CD4-positive, alpha-beta T cell treated with Interleukin-21 for 1 hour (primary cell): ENCODE data around the gene GRAMD1B.

Source experiments
- DNase-seq: peaks from one replicate; pipeline ENCODE4 v3.0.0-alpha.2; 2020

GRAMD1B gene

DNA sequence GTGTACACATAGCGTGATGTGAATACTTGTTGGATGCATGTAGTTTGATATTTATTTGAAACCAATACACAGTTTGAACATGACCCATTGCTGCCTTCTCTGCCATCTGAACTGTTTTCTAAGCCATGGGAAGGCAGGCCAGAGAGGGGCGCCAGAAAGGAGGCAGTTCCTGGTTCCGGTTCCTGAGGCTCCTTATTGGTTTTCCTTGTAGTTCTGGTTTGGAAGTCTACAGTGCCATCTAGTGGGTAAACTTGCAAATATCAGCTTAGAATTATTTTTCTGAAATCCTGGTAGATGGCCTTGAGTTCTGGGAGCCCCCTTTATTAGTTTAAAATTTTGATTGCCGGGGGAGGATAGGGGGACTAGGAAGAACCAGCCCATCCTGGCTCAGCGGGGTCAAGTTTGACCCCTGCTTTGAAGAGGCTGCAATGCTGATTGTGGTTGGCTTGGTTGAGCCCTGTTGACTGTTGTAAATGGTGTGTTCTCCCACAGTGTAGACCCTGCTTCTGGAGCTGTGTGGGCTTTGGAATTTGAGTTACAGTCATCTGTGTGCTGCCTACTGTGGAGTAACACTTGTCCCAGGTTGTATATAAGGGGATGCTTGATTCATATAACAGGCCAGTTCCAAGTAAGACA, 48.4 kb downstream of the GRAMD1B start:
- peak; percentile 67 for DNase-seq

- DNase-seq = no peak
Measured at GRCh38 chr11:123479048-123479837, 49.2 kb downstream of the GRAMD1B start.

- no peak for DNase-seq
Measured at GRCh38 chr11:123480290-123480815, 50.3 kb downstream of the GRAMD1B start.

DNA sequence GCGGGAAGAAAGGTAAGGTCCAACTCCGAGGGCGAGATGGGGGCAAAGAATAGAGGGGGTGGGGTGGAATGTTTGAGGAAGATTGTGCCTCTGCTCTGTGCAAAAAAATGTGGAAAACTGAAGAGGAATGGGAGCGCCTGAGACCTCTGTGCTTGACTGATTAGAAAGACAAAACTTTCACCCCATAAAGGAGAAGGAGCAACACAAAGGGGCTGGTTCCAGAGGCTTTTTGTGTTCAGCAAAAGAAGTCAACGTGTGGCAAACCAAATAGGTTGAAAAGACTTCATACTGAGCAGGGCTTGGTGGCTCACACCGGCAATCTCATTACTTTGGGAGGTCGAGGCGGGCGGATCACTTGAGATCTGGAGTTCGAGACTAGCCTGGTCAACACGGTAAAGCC, 50.8 kb downstream of the GRAMD1B start:
- DNase-seq = no peak

DNA sequence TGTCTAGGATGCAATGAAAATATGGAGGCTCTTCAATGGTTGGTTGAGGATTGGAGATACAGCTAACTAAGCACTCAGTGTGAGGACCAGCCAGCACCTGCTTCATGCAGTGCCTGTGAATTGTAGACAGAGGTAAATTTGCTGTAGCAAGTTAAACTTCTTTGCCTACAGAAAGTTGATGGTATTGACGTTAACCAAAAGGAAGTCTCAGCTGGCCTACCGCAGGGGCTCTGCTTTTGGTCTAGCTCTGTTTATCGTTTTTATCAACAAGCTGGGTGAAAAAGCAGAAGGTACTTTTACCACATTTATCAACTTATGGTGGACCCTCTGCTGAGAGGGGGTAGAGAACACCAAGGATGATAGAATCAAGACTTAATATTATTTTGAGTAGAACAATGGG, 51.6 kb downstream of the GRAMD1B start:
- DNase-seq = no peak

DNA sequence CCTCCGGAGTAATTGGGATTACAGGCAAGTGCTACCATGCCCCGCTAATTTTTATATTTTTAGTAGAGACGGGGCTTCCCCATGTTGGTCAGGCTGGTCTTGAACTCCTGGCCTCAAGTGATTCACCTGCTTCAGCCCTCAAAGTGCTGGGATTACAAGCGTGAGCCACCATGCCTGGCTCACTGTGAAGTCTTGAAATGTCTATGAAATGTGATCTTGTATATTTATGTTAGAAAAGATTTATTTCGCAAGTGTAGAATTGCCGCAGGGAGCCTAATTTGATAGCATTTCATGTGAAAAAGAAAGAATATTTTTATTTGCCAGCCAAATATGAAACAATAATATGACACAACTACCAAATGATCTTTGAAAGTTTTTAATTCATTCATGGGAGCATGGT, 52.1 kb downstream of the GRAMD1B start:
- DNase-seq = no peak

- DNase-seq = no peak
Measured at GRCh38 chr11:123483058-123483457, 53.0 kb downstream of the GRAMD1B start.

- no peak for DNase-seq
Measured at GRCh38 chr11:123483466-123483865, 53.4 kb downstream of the GRAMD1B start.

DNA sequence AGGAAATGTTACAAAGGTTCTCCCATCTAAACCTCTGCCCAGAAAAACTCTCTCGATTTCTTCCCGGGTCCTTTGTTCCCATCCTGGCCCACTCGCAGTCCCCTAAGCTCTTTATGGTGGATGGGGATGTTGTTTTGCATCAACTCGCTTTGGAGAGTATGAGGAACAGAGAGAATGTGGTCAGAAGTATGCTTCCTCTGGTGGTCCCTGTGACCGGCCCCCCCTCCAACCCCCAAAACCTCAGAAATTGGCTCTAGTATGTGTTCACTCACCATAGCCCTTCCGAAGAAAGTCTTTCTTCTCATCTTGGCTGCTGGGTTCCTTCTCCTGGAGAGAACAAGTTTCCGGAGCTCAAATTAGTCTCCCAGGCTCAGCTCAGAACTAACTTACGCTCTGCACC, 54.4 kb downstream of the GRAMD1B start:
- DNase-seq = no peak

DNA sequence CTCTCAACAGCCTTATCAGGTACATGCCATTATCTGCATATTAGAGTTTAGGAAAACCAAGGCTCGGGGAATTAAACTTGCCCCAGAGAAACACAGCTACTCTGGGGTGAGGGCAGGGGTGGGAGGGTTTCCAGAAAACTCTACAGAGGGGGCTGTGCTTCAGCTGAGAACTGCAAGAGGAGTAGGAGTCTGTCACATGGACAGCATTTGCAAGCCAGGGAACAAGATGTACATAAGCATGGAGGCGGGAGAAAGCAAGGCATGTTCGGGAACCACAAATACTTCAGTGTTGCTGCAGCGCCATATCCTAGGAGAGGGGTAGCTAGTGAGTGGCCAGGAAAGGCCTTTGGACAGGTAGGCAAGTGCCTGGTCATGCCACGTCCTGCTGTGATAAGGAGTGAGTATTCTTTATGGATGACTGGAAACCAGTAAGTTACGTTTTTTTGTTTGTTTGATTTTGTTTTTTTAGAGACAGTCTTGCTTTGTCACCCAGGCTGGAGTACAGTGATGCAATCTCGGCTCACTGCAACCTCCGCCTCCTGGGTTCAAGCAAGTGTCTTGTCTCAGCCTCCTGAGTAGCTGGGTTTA, 57.2 kb downstream of the GRAMD1B start:
- DNase-seq = no peak

DNA sequence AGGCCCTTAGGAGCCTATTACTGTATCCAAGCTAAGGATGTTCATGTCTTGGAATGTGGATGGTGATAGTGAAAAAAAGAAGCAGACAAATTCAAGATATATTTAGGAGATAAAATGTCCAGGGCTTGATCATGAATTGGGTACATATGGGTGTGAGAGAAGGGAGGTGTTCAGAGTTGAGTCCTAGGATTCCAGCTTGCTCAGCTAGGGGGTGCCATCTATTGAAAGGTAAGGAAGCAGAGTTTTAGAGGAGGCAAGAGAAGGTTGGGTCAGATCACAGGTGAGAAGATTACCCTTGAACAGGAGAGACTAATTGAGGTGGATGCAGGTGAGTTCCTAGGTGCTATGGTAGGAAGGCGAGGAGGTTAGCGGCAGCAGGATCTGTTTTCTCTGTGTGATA, 60.5 kb downstream of the GRAMD1B start:
- DNase-seq = no peak

DNA sequence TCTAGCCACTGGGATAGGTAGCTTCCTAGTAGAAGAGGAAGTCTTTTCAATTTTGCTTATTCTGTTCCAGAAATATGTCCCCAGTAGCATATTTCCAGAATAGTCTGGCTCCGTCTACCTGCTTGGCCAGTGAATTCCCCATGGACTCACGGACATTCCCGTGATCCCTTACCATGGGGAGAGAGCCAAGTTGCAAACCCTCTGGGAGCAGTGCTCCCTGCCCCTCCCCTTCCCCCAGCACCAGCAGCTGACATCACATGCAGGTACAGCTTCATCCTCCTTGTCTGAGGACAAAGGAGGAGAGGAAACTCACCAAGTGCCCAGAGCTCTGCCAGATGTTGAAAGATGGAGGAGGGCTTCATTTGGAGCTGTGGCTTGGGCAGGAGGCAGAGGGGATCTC, 61.2 kb downstream of the GRAMD1B start:
- DNase-seq = no peak

DNA sequence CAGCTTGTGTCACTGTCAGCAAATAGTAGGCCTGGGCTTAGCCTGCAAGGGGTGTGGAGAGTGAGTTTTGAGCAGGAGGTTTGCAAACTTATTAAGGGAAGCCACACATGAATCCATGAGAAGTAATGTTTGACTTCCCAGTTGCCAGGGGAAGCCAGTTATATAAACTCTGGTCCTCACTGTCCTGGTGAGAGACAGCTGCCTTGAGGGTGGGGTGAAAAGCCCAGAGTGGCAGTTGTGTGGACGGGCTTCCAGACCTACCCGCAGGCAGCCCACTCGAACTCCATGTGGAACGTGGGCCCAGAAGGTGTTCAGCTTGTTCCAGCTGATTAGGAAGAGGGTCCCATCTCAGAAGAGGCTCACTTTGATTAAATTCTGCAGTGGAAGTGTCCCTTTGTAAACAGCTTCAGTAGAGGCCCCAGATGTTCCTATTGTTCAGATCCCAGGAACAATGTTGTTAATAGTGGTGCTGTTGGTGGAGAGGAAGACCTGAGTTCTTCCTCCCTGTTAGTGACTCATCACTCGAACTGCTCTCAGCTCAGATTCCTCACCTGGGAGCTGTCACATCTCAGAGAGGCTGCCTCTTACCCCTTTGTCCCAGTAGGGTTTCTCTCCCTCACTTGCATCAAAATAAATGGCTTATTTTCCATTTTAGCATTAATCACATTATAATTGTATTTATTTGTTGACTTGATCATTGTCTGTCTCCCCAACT, 63.4 kb downstream of the GRAMD1B start:
- no peak for DNase-seq

- no peak for DNase-seq
Measured at GRCh38 chr11:123494195-123495050, 64.4 kb downstream of the GRAMD1B start.

- DNase-seq = no peak
Measured at GRCh38 chr11:123504401-123504800, 74.3 kb downstream of the GRAMD1B start.

DNA sequence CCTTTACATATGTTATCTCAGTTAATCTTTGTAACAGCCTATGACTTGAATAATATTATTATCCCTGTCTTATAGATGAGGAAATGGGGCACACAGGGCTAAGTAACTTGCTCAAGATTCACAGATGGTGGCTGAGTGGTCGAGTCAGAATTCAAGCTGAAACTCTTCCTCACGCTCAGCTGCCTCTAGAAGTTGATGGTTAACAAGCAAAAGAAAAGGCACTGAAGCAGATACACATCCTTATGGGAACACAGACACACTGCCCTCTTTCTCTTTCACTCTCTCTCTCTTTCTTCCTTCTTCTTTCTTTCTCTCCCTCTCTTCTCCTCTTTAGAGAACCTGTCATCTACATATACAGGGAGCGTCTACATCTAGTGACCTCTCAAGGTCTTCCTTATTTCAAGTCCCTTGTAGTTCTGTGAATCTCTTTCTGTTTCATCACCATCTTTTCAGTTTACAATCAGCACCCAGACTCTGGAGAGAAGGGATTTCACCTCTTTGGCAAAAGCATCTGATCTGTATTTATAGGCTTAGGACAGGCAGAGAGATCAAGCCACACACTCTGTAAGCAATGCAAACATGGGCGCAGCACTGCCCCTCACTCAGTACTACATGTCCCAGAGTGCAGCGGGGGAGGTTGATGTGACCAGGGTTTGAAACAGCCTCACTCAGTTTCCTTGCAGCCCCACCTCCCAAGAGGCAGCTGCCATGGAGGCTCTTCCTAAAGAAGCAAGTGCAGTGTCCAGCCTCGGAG, 75.7 kb downstream of the GRAMD1B start:
- DNase-seq = no peak

DNA sequence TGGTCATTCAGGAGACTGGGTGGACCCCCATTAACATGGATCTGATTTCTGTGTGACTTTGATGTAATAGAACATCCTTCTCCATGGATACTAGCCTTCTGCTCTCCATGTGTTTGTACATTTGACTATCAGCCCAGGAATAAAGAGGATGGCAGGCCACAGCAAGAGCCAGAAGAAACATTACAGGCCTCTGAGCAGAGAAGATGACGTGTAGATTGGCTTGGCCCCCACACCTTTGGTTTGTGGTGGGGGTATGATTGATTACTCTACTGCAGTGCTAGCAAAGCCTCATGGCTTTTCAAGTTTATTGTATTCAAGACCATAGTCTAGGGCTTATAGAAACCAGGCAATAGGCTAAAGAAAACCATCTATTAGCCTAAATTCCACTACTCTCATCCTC, 77.0 kb downstream of the GRAMD1B start:
- DNase-seq = no peak

GRCh38 chr11:123509737-123510578, 79.9 kb downstream of the GRAMD1B start:
- DNase-seq = no peak

GRCh38 chr11:123510579-123510905, 80.5 kb downstream of the GRAMD1B start:
- DNase-seq = no peak

GRCh38 chr11:123511037-123511870, 81.2 kb downstream of the GRAMD1B start:
- DNase-seq = peak; percentile 63
